HG02610 (cell line): Measurements from ENCODE around the gene AFTPH.

Experiments
- ATAC-seq: cut with Tn5 transposase; IDR thresholded peaks from one replicate; pipeline ENCODE4 v1.9.1; 2021; ENCODE audit warnings: mild to moderate bottlenecking, moderate library complexity; ENCODE audit not compliant: unreplicated experiment

Gene AFTPH

DNA sequence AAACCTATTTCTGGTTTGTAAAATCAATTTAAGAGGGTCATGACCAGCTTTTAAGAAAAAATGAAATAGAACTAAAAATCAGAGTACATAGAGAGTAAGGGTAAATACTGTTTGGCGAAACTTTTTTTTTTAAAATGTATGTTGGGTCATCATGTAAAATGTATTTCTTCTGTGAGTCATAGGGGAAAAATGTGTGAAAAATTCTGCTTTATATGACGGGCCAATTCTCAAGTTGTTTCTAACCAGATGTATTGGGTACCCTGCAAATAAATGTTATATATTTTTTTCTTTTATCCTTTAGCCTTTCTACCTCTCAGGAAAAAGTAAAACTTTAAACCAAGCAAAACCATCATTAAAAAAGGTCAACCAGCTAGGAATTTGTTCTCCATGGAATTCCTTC is 13.9 kb downstream of the AFTPH start:
- ATAC-seq = no peak

DNA sequence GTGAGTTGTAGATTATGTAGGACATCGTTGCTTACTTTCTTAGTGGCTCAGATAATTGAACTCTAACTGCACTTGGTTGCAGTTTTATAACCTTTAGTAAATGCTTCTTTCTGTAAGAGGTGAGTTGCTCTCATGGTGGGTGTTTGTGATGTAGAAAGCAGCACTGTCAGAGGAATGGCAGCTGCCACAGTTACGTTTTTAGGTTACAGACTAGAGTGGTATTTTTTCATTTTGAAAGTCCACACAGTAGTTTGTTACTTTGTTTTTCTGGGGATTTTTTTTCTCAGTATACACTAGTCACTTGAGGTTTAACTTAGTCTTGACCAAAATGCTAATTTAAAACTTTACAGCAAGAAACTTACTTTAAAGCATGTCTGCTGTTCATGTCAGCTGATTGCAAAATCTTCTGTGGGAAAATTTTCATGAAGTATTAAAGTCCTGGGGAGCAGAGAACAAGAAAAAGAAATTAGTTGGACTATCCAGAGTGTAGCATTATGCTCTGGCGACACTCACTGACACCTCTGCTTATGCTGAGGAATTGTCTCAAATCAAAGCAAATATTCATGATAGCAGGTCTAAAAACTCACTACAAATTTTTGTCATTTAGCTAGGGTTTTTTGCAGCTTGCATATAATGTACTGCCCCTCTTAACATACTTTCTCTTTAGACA is 14.8 kb downstream of the AFTPH start:
- ATAC-seq = peak; percentile 67

DNA sequence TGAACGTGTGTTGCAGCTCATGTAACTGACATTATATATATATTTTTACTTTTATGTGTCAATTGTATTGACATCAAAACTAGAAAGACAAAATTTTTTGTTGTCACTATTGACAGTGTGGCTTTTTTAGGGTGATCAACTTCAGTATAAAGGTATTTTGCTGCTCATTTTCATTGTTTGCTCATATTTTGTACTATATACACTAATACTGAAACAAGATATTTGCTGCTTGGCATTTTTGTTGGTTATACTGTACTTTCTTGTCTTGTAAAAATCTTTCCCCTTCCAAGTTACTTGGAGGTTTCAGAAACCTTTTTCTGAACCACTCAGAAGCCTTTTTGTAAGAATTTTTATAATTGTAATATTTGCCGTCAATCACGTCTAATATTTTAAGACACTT is 16.5 kb downstream of the AFTPH start:
- no peak for ATAC-seq

DNA sequence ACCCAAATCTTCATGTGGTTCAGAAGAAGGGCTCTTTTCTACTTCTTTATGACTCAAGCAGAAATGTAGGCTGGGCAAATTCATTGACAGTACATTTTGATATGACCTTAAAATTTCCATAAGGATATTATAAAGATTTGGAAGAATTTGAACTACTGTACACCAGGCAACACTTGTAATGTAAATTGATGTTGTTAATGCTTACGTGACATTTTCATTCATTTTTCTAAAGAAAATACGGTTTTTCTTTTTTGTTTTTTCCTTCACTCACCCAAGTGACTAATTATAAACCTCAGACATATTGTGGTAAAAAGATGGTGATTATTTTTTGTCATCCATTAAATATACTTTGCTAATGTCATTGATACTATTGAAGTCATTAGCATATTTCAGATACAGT is 17.4 kb downstream of the AFTPH start:
- no peak for ATAC-seq

DNA sequence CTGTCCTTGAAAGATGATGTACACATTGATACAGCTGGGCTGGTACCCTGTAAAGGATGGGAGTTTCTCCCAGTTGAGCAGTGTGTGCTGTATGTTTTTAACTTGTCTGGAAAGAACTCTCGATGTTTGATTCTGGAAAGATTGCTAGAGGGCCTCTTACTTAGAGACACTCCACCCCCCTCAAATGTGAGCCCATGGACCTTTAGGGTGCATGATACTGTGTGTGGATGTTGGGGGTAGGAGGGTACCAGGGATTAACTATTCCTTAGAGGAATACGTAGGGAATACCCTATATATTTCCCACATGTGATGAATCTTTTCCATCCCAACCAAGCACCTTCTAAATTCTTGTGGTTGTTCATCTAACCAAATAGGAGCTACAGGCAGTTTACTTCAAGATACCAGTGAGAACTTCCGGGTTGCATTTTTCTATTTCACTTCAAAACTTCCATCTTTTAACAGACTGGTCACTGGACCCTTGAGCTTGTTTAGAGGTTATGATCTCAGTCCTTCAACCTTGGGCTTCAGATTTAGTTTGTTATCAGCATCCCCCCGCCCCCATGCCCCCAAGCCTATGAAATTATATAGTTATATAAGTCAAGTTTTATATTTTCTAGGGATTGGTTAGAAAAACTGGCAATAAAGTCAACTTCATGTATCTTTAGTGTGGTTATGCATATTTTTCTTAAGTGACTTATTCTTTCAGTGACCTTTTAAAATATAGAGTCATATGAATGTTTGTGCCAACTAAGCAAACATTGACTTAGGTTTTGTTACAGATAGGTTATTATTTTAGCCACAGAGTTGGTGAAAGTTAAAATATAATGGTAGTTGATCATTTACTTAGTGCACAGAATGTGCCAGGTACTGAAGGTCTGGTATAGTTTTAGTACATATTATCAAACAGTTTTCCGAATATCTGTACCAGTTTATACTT is 18.2 kb downstream of the AFTPH start:
- ATAC-seq = no peak

DNA sequence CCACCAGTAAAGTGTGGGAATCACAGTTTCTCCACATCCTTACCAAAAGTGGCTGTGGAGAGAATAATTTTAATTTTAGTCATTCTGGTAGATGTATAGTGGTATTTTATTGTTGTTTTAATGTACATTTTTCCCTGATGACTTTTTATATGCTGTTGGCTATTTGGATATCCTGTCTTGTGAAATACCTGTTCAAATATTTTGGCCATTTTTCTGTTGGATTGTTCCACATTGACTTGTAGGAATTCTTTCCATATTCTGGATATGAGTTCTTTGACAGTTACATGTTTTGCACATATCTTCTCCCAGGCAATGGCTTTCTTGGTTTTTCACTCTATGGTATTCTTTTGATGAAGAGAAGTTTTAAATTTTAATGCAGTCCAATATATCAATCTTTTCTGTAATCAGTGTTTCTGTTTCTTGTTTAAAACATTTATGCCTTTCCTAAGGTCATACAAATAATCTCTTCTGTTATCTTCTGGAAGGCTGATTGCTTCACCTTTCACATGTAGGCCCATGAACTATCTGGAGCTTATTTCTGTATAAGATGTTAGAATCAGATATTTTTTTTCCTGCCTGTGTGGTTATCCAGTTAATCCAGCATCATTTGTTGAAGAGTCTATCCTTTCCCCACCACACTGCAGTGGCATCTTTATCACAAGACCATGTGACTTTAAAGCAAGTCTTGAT is 19.0 kb downstream of the AFTPH start:
- ATAC-seq = no peak

DNA sequence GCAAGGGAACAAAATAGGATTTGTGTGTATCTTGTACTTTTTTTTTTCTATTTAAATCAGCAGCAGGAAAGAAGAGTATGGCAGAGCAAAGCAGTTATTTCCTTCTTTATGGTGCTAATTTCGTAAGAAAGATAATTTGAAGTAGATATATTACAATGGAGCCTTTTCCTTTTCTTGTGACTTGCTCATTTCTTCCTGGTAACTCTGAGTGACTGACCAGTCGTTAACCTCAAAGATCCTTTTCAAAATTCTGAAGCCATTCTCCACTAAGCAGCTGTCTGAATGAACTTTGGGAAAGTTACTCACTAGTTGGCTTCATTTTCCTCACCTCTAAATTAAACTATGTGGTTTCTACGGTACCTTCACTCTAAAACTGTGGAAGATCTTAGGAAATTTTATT is 24.6 kb downstream of the AFTPH start:
- no peak for ATAC-seq

DNA sequence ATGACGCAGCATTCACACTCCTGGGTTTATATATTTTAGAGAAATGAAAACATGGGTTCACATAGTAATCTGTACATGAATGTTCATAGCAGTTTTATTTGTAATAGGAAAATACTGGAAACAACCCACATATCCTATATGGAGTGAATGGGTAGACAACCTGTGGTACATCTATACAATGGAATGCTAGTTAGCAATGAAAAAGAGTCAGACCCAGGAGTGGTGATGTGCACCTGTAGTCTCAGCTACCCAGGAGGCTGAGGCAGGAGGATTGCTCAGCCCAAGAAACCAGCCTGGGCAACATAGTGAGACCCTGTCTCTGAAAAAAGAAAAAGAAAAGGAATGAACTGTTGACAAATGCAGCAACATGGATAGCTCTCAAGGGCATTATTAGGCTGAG is 25.9 kb downstream of the AFTPH start:
- ATAC-seq = no peak

DNA sequence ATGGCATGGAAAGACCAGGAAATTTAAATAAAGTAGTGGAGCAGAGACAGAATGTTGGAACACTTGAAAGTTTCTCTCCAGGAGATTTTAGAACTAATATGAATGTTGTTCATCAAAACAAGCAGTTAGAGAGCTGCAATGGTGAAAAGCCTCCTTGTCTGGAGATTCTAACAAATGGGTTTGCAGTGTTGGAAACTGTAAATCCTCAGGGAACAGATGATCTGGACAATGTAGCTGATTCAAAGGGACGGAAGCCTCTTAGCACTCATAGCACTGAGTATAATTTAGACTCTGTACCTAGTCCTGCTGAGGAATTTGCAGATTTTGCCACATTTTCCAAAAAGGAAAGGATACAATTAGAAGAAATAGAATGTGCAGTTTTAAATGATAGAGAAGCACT is 27.7 kb downstream of the AFTPH start:
- ATAC-seq = no peak

DNA sequence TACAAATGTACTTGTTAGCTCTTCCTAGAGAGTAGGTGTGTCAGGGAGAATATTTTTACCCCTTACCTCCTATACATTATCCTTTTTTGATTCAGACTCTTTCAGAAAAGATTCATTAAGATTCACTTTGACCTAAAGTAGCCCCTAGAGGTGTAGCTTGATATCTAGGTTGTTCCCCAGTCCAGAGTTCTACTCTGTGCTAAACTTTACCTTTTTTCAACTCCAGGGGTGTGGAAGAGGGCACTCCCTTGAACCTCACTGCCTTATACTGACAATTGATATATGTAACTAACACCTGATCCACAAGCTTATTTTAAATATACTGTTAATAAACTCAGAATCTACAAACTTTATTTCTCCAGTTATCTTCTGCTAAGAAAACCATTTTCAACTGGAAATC is 30.0 kb downstream of the AFTPH start:
- no peak for ATAC-seq

DNA sequence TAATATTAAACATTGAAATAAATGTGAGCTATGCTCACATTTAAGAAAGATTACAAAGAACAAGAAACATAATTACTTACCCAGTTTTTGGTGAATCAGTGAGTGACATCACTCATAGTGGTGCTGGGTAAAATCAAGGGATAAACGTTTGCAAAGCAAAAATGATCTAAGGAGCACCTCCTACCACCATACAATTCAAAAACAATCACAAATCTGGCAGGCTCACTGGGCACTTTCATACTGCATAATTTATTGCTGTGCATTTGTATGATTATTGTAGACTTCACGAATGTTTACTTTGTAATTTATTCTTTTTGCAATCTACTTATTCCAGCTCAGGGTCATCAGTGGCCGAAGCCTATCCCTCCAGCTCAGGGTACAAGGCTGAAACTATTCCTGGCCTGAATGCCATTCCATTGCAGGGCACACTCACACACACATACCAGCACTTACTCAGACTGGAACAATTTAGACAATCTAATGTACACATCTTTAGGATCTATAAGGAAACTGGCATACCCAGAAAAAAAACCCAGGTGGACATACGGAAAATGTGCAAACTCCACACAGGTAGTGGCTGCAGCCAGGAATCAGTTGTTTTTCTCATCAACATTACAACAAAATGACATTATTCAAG is 34.4 kb downstream of the AFTPH start:
- no peak for ATAC-seq

DNA sequence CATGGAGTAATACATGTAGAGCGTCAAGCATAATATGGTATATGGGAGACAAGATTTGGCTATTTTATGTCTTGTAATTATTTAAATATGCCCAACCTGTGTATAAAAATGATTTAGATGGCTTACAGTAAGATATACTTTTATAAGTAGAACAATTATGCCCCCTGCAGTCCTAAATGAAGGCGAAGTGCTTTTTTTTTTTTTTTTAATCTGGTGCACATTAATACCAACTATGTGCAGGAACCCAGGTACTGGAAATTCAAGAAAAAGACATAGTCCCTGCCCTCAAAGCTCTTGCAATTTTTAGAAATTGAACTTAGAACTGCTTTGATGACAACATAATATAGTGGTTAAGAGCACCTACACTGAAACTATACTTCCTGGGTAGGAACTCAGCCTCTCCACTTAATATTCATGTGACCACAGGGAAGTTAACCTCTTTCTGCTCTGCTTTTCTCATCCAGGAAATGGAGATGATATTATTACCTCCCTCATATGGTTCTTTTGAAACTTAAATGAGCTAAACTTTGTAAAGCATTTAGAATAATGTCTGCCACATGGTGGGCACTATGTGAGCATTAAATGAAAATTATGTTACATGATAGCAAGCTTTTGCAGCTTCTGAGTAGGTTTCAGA is 38.1 kb downstream of the AFTPH start:
- no peak for ATAC-seq

DNA sequence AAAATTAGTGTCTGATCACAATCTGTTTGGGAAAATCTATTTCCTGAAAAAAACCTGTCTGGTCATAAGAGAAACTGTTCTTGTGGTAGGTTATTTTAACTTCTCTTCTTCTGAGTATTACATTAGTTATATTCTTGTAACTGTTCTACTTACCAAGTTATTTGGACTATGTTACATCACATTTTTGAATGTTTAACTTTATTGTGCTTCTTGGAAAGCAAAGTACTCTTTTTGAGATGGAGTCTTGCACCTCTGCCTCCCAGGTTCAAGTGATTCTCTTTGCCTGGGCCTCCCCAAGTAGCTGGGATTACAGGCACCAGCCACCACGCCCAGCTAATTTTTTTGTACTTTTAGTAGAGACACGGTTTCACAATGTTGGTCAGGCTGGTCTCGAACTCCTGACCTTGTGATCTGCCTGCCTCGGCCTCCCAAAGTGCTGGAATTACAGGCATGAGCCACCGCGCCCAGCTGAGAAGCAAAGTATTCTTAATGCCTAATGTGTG is 39.4 kb downstream of the AFTPH start:
- no peak for ATAC-seq

DNA sequence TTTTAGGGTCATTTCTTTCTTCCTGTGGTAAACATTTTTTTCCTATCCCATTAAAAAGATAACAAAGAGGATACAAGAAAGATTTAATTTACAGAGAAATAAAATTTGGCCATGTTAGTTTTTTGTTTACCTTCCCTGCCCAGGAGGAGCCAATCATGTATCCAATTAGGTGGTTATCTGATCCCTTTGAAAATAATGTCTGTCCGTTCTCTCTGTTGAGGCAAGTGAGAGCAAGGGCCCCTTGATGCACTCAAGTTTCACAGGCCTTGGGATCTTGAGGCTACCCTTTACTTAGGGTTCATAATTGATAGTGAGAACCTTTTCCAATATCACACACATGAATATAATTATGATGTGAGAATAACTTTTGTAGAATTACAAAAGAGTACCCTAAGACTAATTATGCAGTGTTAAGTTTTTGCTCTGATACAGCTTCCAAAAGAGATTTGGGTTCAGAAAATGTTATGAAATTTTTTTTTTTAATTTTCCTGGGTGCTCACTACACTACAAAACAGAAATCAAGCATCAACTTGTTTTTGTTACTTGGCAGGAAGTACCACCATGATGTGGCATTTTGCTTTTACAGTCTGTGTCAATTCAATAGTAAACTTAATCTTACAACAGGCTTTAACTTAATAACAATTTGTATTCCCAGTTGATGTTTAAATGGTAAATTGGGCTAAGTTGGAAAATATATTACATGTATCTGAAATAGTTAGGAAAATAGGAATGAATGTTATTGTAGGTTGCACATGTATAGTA is 42.0 kb downstream of the AFTPH start:
- ATAC-seq = no peak

DNA sequence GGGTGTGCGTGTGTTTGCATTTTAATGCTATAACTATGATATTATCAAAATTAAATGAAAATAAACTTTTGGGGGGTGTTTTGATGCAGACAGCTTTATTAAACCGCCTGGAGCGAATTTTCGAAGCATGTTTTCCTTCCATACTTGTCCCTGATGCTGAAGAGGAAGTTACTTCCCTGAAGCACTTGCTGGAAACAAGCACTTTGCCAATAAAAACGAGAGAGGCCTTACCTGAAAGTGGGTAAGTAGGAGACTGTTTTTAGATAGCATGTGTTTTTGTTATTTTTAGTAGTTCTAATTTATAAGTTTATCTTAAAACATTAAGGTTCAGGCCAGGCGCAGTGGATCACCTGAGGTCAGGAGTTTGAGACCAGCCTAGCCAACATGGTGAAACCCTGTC is 43.3 kb downstream of the AFTPH start:
- no peak for ATAC-seq

DNA sequence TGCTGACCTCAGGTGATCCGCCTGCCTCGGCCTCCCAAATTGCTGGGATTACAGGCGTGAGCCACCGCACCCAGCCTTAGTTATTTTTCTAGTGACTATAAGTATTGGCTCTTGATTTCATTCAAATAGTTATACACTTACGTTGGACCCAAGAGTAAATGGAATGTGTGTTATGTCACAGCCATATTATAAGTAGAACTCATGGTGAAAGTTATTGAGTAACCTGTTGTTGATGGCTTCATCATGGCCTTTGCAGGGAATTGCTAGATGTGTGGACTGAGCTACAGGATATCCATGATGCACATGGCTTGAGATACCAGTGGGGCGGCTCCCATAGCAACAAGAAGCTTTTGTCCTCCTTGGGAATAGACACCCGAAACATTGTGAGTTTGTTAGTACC is 44.7 kb downstream of the AFTPH start:
- ATAC-seq = no peak

DNA sequence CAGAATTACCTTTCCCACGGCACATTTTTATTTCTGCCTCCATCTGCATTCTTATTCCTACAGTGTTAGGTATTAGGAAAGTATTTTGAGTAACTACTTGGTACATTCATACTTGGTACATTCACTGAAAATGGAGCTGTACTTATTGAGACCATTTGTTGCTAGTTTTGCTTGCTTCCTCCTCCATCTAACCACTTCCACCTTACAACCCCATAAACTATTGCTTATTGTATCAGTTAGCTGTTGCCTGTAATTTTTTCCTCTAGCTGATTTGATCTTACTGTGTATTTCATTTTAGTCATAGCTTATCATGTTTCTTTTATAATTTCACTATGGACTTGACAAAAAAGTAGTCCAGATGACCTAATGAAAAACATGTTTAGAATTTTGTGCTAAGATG is 50.7 kb downstream of the AFTPH start:
- no peak for ATAC-seq

DNA sequence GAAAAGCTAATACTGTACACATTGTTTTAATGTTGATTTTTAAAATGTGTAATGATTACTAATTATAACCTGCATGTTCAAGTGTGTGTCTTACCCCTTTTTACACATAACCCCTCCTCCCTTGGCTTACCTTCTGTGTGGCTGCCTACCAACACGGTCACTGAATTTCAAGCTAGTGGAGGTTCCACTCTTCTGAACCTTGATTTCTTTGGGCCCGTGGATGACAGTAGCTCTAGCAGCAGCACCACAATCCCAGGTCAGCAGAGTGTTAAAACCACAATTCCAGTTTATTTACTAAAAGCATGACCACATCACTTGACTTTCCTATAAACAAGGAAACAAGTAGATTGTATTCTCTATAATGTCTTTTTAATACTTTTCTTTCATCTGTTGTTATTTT is 56.9 kb downstream of the AFTPH start:
- no peak for ATAC-seq

DNA sequence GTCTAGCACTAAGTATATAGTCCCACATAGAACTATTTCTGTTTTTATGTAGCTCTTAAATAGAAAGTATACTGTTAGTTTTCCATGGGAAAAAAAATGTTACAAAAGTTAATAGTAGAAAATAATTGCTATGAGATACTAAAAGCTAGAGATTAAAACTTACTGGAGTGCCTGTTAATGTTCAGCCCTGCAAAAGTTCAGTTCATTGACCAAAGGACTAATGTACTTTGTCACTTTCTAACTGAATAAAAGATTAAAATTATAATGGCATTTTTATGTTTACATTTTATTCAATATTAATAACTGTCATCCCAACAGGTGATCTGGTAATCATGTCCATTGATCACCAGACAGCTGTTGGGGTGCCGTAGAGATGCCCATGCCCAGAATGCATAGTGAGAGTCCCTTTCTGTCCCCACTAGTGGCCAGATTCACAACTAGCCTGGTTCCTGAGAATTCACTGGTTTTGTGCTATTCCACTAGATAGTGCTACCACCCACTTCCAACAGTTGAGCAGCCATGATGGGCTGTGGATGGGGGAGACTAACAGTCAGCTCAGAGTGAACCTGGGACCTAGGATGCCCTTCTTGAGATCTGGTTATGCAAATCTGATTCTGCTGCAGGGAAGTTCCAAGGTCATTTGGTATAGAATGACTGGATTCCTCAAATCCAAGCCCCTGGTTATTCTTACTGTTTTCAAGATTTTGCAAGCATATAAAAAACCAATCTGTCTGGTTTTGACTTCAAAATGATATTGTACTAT is 57.8 kb downstream of the AFTPH start:
- peak; percentile 38 for ATAC-seq
